LNCaP clone FGC (cell line): Measurements from ENCODE around the gene CNOT6L.
A peak's percentile ranks its signal among the peaks of the same experiment; 100 is the strongest.

ENCODE experiments used
- DNase-seq: peaks from one replicate; pipeline ENCODE4 v3.0.0-alpha.2; 2011; ENCODE audit warnings: low read depth
- H3K4me3 ChIP-seq: 2 replicates; pipeline ENCODE4 v1.5.1; 2011; ENCODE audit warnings: mild to moderate bottlenecking, low read depth, low read length, control low read depth
- TF ChIP-seq, protein P1 (sequence below): IDR thresholded peaks from 2 replicates; pipeline ENCODE4 v1.5.1; 2012; ENCODE audit warnings: mild to moderate bottlenecking; ENCODE audit not compliant: control insufficient read depth, insufficient read depth; ENCODE audit errors: extremely low read depth

Gene CNOT6L

DNA sequence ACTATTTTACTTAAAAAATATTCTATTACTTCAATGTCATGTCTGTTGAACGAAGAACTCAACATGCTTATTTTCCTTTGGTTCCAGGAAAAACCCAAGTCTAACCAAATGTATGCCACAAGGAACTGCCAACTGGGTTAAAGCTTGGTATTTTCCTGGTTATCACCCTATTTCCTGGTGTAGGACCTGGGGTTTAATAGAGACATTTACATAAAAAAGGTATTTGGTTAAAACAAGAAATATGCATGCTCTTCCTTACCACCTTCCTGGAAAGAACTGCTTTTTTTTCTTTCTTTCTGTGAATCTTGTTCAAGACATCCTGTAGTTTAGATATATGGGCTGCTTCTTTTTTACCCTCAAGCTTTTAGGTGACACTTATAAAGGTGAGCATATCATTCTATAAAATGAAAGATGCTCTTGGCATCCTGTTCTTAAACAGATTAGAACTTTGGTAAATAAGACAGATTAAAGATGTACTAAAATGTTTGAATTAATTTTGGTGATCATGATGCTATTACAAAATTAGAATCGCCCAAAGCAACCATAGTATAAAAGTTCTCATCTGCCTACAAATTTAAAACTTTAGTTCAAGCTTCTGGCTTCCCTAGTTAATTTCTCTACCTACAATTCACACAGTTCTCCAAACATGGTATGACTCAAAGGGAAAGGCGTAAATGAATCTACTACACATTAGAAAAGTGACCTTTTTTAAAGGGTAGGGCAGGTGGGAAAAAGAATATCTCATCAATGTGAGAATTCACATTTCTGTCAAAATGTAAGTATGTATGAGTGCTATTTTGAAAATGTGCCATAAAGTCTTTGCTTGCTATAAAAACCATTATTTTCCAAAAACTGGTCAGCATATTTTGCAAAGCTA lies 103.5 kb downstream of the CNOT6L start:
- no peak overlapping the region for H3K4me3 ChIP-seq
- TF ChIP-seq, protein P1, sequence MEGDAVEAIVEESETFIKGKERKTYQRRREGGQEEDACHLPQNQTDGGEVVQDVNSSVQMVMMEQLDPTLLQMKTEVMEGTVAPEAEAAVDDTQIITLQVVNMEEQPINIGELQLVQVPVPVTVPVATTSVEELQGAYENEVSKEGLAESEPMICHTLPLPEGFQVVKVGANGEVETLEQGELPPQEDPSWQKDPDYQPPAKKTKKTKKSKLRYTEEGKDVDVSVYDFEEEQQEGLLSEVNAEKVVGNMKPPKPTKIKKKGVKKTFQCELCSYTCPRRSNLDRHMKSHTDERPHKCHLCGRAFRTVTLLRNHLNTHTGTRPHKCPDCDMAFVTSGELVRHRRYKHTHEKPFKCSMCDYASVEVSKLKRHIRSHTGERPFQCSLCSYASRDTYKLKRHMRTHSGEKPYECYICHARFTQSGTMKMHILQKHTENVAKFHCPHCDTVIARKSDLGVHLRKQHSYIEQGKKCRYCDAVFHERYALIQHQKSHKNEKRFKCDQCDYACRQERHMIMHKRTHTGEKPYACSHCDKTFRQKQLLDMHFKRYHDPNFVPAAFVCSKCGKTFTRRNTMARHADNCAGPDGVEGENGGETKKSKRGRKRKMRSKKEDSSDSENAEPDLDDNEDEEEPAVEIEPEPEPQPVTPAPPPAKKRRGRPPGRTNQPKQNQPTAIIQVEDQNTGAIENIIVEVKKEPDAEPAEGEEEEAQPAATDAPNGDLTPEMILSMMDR: no peak
- DNase-seq: no peak

DNA sequence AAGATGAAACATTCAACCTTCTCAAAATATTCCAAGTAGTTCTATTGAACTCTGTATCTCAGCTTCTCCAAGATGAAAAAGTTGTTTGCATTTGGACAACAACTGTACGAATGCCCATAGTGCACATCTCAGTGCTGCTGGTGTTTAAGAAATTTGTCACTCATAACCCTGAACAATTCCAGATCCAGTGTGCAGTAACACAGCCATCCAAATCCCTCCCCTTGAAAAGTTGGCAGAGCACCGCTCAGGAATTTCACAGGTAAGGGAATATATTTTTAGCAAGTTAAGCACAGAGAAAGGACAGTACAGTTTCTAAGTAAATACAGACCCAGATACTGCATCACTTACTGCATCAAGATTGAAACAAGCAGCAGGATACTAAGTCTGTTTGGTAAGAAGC lies 104.7 kb downstream of the CNOT6L start:
- H3K4me3 ChIP-seq: no peak overlapping the region
- DNase-seq: peak; percentile 19
- TF ChIP-seq, protein P1: no peak

DNA sequence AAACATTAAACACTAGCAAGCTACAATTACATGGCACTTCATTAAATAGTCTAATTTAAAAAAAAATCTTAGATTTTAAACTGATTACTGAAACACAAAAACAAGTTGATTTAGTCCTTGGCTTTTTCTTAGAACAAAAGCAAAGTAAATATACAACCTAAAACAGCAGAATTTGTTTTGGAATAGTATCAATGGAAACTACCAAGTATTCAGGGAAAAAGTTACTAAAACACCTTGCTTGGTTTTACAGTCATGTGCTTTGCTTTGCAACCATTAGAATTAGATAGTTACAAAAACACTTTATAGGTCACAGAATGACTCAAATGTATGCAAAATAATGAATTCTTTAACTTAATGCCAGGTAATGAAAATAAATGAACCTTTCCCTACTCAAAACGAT lies 105.3 kb downstream of the CNOT6L start:
- DNase-seq: no peak
- TF ChIP-seq, protein P1: no peak
- no peak overlapping the region for H3K4me3 ChIP-seq

DNA sequence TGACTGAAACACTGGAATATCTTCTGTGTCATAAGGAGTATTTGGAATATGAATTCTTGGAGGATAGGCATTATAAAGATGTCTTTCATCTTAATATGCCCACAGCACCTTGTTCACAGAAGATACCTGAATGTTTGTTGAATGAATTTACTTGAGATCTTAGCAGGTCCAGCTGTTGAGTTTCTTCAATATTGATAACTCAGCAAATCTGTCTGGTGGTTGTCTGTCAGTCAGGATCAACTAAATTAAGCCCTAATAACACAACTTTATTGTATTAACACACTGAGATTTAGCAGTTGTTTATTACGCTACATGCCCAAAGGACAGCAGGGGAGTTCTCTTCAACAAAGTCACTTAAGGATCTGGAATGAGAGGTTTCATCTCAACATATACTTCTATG lies 106.5 kb downstream of the CNOT6L start:
- TF ChIP-seq, protein P1: no peak
- no peak for DNase-seq
- H3K4me3 ChIP-seq: no peak overlapping the region

DNA sequence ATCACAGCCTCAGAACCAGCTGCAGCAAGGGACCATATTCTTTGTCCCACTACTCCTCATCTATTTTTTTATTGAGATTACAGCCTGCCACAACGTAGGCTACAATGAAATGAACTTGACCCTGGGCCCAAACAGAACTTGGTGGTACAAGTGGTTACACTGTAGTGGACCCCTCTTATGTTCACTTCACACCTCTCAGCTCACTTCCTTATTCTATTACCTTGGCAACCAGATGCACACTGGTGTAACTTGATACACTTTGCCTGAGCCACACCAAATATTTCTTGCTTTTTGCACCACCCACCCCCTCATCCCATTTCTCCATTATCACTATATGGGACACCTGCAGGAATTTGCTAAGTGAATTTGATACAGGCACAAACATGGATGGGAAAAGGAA lies 107.7 kb downstream of the CNOT6L start:
- H3K4me3 ChIP-seq: no peak overlapping the region
- TF ChIP-seq, protein P1: no peak
- DNase-seq: no peak

DNA sequence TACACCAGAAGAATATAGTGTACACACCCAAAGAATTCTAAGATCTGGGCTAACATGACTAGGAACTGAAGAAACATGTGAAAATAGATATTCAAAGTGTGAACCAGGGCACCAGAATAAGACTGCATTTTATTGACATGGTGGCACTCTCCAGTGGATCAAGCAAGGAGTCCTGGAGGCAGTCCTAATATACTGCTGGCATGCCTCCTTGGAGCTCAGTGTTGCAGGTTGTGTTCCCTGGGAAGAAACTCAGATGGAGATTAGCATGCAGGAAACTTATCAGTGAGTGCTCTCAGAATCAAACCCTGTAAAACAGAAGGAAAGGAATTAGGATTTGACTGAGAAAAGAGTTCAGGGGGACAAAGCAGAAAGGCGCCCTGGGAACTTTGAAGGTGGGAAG lies 108.5 kb downstream of the CNOT6L start:
- DNase-seq: no peak
- H3K4me3 ChIP-seq: no peak overlapping the region
- TF ChIP-seq, protein P1: no peak

DNA sequence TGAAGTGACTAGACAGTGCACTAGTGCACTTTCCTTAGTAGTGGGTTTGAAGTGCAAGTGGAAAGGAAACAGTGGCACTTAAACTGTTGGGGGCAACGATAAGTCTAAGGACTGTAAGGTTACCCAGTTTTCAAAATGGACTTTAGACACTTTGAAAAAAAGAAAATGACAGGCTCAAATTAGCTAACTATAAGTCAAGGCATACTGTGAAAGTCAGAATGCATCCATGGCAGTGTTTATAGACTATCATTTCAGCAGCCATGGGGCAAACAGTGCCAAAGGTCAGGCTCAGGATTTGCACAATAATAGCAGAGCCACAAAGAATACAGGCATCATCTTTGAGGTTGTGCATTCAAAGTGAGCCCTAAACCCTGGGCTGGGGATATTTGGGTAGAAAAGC lies 109.1 kb downstream of the CNOT6L start:
- H3K4me3 ChIP-seq: no peak overlapping the region
- no peak for DNase-seq
- TF ChIP-seq, protein P1: no peak
